Measurements from ENCODE around the gene PRTN3.

GRCh38 chr19:850979-851335, 10.2 kb downstream of the PRTN3 start:
- TF ChIP-seq CTCF (IDR thresholded peaks at IDR 0.05), result no peak
- TF ChIP-seq EZH2 (IDR thresholded peaks at IDR 0.05), result no peak
- no peak for TF ChIP-seq EZH2phosphoT487 (IDR thresholded peaks at IDR 0.05)

All from neural progenitor cell (in vitro differentiated cells).